ENCODE results near the gene NT5C2. TPM values are rescaled to one million over a fixed set of nuclear protein-coding genes. Genes with fewer than 3 reads are reported as not detected.
"Not testable (repeated sequence)": the region's sequence is repeated elsewhere in the genome, so short reads cannot be mapped to it uniquely, and the experiment has no call there.

Gene NT5C2
- total and polyA plus RNA-seq, 2 donors (not counting 1 experiment from before 2014, with no cell fraction given) = 38.6 to 80.8 TPM

GRCh38 chr10:103139803-103140202, 53.3 kb downstream of the NT5C2 start:
- Histone ChIP-seq H3K9me3 (ENCODE audit: control extremely low read depth in 1 of 3, control insufficient read depth in 2 of 3, insufficient read depth in 1 of 3, low read length in 2 of 3) (no peaks in the 10 kb centered on the region), H3K4me3 (ENCODE audit: control extremely low read depth in 1 of 5, extremely low read depth in 1 of 5, insufficient read depth in 1 of 5, low read depth in 2 of 5, low read length in 4 of 5) (no peak overlapping the region), H2AFZ (ENCODE audit: insufficient read depth, low read depth, low read length, poor library complexity, severe bottlenecking) (no peak overlapping the region), H3K79me2 (ENCODE audit: control insufficient read depth, insufficient read depth, low read length) (peaks cover 15% of the 10 kb centered on the region), H3K36me3 (replicated peaks in 1 of 2; ENCODE audit: control extremely low read depth in 1 of 2, control insufficient read depth in 1 of 2, extremely low read depth in 1 of 2, insufficient read depth in 2 of 2, low read length in 1 of 2) (peaks cover 3 to 11% of the 10 kb centered on the region in 2 experiments), H4K20me1 (ENCODE audit: control insufficient read depth, insufficient read depth, low read length, poor library complexity, severe bottlenecking) (no peaks in the 10 kb centered on the region), H3K4me1 (ENCODE audit: control insufficient read depth in 2 of 2, insufficient read depth in 2 of 2, low read length in 2 of 2) (no peaks in the 10 kb centered on the region), H3K4me2 (replicated peaks; ENCODE audit: low read depth, low read length, poor library complexity, severe bottlenecking) (no peak overlapping the region), H3K9ac (ENCODE audit: low read length) (no peak overlapping the region), H3K27me3 (replicated peaks in 1 of 4; ENCODE audit: control extremely low read depth in 1 of 4, control insufficient read depth in 3 of 4, insufficient read depth in 4 of 4, low read length in 3 of 4) (no peaks in the 10 kb centered on the region), H3K27ac (ENCODE audit: low read length in 2 of 2) (no peak overlapping the region)
- 100% methylated on average over 1 of the region's 3 CpGs for WGBS (ENCODE audit: insufficient coverage)
- H3K4me3 Mint-ChIP-seq = no peak overlapping the region
- H3K9me3 Mint-ChIP-seq (ENCODE audit: insufficient read depth) = no peaks in the 10 kb centered on the region
- peaks cover 9% of the 10 kb centered on the region for H3K4me1 Mint-ChIP-seq
- no peak overlapping the region for H3K27ac Mint-ChIP-seq
- POLR2A ChIA-PET = no interaction called here
- DNase-seq (no peak), ATAC-seq (ENCODE audit: low read depth) (no peak)
- no peak for TF ChIP-seq CTCF (IDR thresholded peaks at IDR 0.05)
- TF ChIP-seq EZH2 (IDR thresholded peaks at IDR 0.05; ENCODE audit: borderline replicate concordance, insufficient read depth, low read depth, low read length, poor library complexity, severe bottlenecking) = no peak
- intact Hi-C loops (cut with micrococcal nuclease) = no loop called here
- no peaks in the 10 kb centered on the region for H3K27me3 Mint-ChIP-seq
- CTCF ChIA-PET = no interaction called here

- H2AFZ ChIP-seq (ENCODE audit: insufficient read depth, low read depth, low read length, poor library complexity, severe bottlenecking); intact Hi-C loops (cut with micrococcal nuclease); H3K27ac ChIP-seq (ENCODE audit: low read length in 2 of 2); H3K27me3 Mint-ChIP-seq; H3K27ac Mint-ChIP-seq; H3K27me3 ChIP-seq (replicated peaks in 1 of 4; ENCODE audit: control extremely low read depth in 1 of 4, control insufficient read depth in 3 of 4, insufficient read depth in 4 of 4, low read length in 3 of 4); ATAC-seq (ENCODE audit: low read depth); H3K4me1 ChIP-seq (ENCODE audit: control insufficient read depth in 2 of 2, insufficient read depth in 2 of 2, low read length in 2 of 2); H3K4me3 ChIP-seq (ENCODE audit: control extremely low read depth in 1 of 5, extremely low read depth in 1 of 5, insufficient read depth in 1 of 5, low read depth in 2 of 5, low read length in 4 of 5); H3K4me2 ChIP-seq (replicated peaks; ENCODE audit: low read depth, low read length, poor library complexity, severe bottlenecking); H3K9me3 ChIP-seq (ENCODE audit: control extremely low read depth in 1 of 3, control insufficient read depth in 2 of 3, insufficient read depth in 1 of 3, low read length in 2 of 3); H3K9me3 Mint-ChIP-seq (ENCODE audit: insufficient read depth); H4K20me1 ChIP-seq (ENCODE audit: control insufficient read depth, insufficient read depth, low read length, poor library complexity, severe bottlenecking); H3K4me3 Mint-ChIP-seq; H3K9ac ChIP-seq (ENCODE audit: low read length): not testable (repeated sequence)
- POLR2A ChIA-PET = interaction anchor here (0.9 kb wide), 1 partner anchor 57 kb away, joined by 4 read pairs; no protein-coding TSS in a partner anchor
- H3K36me3 ChIP-seq (replicated peaks in 1 of 2; ENCODE audit: control extremely low read depth in 1 of 2, control insufficient read depth in 1 of 2, extremely low read depth in 1 of 2, insufficient read depth in 2 of 2, low read length in 1 of 2) = peaks cover 10 to 27% of the 10 kb centered on the region in 2 experiments
- peaks cover 15% of the 10 kb centered on the region for H3K4me1 Mint-ChIP-seq
- peaks cover 11% of the 10 kb centered on the region for H3K79me2 ChIP-seq (ENCODE audit: control insufficient read depth, insufficient read depth, low read length)
- peak; percentile 24 for DNase-seq
- WGBS (ENCODE audit: insufficient coverage) = 40% methylated on average over 3 of the region's 3 CpGs
- CTCF ChIA-PET = interaction anchor here (0.6 kb wide), 1 partner anchor 222 kb away, joined by 3 read pairs; no protein-coding TSS in a partner anchor
Observed at GRCh38 chr10:103135168-103135567, 57.9 kb downstream of the NT5C2 start.

All from B cell (primary cell).